NCI-H2029 treated with DMSO at 0.1 percent for 48 hours (cell line): ENCODE measurements around the gene PARP3.
A peak's percentile ranks its signal among the peaks of the same experiment; 100 is the strongest.
"Not testable (repeated sequence)": the region's sequence is repeated elsewhere in the genome, so short reads cannot be mapped to it uniquely, and the experiment has no call there.

Source experiments
- DNase-seq: peaks from one replicate; lab custom pipeline; 2025; lab: John Stamatoyannopoulos, UW

The PARP3 gene

DNA sequence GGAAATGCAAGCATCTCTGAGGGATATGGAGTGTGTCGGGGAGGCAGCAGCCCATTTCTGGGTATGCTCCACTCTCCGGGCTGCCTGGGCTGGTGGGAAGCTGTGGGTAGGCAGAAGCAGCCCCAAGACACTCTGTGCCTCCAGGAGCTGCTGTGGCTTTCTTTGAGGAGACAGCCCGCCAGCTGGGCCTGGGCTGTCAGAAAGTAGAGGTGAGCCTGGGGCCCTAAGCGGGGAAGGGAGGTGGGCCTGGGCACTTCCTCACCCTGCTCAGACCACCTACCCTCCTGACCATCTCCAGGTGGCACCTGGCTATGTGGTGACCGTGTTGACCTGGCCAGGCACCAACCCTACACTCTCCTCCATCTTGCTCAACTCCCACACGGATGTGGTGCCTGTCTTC is 42.9 kb downstream of the PARP3 start:
- no peak for DNase-seq

DNA sequence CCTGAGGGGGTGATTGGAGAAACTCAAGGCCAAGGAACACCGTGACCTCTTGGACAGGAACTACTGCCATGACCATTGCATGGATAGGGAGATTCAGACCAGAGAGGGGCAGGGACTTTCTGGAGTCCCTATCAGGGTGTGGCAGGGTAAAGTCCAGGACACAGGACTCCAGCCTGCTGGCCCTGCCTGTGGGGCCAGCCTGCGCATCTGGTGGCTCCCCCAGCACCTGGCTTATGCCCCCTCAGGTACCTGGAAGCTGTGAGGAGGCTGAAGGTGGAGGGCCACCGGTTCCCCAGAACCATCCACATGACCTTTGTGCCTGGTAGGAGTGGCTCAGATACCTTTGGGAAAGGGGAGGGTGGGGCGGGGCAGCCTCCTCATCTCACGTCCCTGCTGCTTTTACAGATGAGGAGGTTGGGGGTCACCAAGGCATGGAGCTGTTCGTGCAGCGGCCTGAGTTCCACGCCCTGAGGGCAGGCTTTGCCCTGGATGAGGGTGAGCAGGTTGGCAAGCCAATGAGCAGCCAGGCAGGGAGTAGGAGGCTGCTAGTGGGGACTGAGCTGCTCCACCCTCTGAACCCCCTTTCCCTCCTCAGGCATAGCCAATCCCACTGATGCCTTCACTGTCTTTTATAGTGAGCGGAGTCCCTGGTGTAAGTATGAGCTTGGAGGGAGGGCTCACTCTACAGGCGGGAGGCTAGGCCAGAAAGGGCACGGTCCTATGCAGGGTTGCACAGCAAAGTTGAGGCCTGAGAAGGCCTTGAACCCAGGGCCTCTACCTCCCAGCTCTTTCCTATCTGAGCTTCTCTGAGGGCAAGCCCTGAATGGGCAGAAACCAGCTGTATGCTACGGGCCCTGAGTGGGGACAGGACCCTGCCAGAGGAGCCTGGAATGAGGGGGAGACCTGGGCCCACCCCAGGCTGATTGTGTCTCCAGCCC is 44.1 kb downstream of the PARP3 start:
- DNase-seq, result no peak

DNA sequence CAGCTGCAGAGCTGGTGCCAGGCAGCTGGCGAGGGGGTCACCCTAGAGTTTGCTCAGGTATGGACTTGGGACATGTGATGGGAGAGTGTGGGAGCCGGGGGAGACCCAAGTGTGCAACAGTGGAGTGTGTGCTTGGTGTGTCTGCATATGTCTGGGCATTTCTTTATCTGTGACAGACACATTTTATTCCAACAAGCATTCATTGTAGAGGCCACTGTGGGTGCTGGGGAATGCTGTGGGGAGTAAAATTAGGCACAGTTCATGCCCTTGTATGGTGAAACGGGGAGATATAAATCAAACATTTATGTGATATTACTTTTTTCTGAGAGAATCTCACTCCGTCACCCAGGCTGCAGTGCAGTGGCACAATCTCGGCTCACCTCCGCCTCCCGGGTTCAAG is 45.4 kb downstream of the PARP3 start:
- no peak for DNase-seq

DNA sequence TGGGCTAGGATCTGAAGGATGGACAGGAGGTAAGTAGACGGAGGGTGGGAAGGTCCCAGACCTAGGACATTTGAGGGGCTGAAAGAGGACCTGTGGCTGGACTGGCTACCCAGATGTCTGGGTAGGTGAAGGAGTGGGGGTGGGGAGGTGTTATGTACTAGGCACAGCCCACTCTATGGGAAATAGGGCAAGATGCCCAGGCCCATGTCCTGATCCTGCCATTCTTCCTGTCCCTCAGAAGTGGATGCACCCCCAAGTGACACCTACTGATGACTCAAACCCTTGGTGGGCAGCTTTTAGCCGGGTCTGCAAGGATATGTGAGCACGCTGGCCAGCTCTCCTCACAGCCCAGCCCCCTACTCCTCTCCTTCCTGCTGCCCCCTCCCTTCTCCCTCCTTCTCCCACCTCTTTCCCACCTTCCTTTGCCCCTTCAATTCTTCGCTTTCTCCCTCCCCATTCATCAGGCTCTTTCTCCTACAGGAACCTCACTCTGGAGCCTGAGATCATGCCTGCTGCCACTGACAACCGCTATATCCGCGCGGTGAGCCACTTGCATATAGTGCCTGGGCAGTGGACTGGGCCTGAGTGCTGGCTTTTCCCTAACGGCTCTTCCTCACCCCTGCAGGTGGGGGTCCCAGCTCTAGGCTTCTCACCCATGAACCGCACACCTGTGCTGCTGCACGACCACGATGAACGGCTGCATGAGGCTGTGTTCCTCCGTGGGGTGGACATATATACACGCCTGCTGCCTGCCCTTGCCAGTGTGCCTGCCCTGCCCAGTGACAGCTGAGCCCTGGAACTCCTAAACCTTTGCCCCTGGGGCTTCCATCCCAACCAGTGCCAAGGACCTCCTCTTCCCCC is 46.4 kb downstream of the PARP3 start:
- DNase-seq, result no peak

DNA sequence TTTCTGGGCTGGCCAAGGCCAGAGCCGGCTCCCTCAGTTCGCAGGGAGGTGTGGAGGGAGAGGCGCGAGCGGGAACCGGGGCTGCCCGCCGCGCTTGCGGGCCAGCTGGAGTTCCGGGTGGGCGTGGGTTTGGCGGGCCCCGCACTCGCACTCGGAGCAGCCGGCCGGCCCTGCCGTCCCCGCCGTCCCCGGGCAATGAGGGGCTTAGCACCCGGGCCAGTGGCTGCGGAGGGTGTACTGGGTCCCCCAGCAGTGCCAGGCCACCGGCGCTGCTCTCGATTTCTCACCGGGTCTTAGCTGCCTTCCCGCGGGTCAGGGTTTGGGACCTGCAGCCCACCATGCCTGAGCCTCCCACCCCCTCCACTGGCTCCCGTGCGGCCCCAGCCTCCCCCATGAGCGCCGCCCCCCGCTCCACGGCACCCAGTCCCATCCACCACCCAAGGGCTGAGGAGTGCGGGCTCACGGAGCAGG is 48.4 kb downstream of the PARP3 start:
- not testable (repeated sequence) for DNase-seq

DNA sequence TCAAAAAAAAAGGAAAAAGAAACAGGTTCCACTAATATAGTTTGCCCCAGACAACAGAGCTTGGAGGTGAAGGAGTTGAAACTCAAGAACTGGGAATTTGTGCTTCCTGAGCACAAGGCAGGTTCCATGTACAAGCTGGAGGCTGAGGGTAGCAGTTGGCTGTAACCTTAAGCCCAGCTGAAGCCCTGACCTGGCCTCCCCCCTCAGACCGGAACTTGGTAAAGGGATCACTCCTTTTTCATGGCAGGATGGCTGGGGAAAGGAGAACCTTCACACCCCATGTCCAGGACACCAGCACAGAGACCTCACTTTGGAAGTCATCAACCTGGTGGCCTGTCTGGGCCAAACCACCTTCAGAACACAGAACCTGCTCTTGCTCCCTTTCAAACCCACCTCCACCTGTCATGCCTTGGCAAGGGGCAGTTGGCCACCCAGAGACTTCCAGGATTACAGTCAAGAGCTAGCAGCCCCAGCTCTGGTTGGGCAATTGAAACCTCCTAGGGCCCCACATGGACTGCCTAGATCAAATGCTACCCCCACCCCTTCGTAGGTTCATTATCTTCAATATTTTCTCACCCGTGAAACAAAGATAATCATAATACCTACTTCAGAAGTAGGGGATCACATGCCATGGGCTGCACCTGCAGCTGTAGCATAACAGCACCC is 50.0 kb downstream of the PARP3 start:
- no peak for DNase-seq

DNA sequence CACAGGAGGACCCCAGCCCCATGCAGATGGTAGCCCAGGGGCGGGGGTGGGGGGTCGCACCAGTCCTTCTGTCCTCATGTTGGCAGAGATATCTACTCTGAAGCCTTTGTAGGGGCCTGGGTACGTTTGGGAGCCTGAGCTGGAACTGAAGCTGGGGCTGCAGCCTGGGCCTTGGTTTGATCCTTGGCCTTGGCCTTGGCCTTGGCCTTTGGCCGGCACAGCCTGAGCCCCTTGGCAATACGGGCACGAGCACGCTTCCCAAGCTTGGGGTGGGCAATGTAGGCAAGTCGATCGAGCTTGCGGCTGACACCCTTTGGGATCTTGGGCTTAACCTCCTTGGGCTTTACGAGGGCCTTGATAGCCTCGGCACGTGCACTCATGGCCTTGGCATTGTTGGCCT is 51.5 kb downstream of the PARP3 start:
- DNase-seq, result not testable (repeated sequence)

DNA sequence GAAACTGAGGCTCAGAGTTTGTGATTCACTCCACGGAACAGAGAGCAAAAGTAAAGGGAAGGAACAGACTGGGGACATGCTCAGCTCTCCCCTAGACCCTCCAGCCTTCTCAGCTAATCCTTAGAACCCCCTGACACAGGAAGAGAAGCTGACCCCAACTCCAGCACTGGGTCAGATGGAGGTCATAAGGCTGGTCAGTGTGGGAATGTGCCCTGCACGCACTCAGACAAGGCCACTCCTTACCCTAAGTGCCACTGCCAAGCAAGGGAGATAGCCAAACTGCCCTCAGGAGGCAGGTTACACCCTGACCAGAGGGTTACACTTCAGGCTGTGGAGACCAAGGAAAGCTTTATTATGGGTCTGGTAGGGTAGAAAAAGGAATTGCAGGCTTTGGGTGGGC is 52.4 kb downstream of the PARP3 start:
- DNase-seq, result no peak

DNA sequence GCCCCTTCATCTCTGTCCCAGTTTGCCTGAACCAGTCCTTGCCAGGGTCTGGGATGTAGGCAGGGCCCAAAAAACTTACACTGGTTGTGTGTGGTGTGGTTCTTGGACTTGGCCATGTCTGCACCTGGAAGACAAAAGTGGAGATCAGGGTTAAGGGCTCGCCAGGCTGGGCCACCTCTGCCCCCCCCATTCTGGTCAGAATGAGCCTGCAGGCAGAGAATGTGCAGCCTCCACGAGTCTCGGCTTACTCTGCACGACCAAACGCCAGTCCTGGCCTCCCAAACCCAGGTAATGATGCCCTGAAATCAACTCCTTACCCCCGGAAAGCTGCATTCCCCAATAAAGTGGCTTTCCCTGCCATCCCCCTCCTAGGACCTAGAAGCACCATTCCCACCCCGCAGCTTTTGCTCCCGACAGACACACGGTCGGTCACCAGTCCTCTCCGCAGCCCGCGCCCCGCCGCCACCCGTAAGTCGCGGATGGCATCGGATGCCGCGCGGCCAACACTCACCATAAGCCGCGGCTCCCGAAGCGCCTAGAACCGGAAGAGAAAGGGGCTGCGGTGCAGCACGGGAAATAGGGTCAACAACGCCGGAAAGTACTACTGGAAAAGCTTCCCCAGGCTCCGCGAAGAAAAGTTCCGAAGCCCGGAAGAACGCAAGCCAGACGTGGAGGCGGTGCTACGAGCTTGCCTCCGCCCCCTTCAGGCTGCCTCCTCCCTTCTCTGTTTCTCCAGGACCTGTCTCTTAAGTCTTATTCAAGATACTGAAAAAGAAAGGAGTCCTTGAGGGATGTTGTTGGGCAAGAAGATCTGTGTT is 53.4 kb downstream of the PARP3 start, which contains the start of gene RPL29:
Gene RPL29, minus strand, starts transcription at position 550 of the 818 bp plus-strand sequence. Its CDS starts 434 bp downstream, at position 116.
- DNase-seq, result peak; percentile 56

DNA sequence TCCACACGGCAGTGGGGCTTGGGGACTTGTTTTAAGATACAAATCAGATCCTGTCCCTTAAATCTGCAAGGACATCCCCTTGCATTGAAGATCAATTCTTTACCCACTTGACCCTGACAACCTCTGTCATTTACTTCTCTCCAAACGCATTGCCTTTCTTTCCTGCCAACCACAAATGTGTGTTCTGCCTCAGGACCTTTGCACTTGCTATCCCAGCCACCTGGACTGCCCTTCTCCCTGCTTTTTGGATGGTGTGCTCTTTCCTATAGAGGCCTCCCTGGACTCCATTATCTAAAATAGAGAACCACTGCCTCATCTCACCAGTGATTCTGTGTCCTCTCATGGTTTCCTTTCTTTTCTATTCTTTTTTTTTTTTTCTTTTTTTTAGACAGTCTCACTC is 55.0 kb downstream of the PARP3 start:
- no peak for DNase-seq

DNA sequence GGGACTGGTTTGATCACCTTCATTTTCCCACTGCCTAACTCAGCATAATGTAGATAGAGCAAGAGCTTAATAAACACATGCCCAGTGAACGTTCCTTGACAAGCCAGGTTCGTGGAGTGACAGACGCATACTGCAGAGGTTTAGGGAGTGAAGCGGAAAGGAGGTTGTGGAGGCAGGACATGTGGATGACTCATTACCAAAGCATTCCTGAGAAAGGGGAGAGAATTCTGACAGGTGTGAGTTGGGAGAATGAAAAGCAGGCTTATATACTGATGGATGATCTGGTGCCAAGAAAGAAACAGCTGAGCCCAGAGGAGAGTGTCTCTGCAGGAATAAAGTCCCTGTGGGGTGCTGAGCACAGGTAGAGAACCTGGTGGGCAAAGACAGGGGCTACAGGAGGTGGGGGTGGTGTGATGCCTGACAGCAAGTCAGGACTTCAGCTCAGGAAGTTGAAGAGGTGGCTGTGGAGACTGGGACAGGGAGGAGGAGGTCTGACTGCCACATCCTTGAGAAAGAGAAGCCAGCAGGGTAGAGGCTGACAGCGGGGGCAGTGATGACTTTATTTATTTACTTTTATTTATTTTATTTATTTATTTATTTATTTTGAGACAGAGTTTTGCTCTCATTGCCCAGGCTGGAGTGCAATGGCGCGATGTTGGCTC is 55.9 kb downstream of the PARP3 start:
- no peak for DNase-seq
